RPMI7951 (cell line): ENCODE results near the gene SLC26A4. TPM values are rescaled to one million over a fixed set of nuclear protein-coding genes. Genes with fewer than 3 reads are reported as not detected.
"Not testable (repeated sequence)": the region's sequence is repeated elsewhere in the genome, so short reads cannot be mapped to it uniquely, and the experiment has no call there.

Source experiments
- DNase-seq: peaks from one replicate; pipeline ENCODE4 v3.0.0-alpha.2; 2012; ENCODE audit warnings: low read depth
- total RNA-seq: library from RNA; depleted of rRNA; stranded (reverse); fragments of >200 nt; shearing (Covaris generic); gene quantifications from 2 replicates; pipeline ENCODE4 v1.2.3, GENCODE V29; 2014; rRNA removed

SLC26A4 gene
- total RNA-seq: 1.4 and 1.5 TPM in 2 replicates

DNA sequence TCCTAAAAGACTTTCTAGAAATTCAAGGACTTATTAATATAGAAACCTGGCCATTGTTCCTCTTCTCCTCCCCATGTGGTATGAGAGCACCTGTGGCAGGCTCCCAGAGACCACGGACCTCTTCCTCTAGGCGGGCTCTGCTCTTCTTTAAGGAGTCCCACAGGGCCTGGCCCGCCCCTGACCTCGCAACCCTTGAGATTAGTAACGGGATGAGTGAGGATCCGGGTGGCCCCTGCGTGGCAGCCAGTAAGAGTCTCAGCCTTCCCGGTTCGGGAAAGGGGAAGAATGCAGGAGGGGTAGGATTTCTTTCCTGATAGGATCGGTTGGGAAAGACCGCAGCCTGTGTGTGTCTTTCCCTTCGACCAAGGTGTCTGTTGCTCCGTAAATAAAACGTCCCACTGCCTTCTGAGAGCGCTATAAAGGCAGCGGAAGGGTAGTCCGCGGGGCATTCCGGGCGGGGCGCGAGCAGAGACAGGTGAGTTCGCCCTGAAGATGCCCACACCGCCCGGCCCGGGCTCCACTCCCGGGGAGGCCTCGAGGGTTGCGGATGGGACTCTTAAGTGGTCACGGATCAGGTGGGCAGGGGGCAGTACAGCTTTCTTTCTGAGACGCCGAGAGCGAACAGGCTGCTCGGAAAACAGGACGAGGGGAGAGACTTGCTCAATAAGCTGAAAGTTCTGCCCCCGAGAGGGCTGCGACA lies at the start of gene SLC26A4:
Gene SLC26A4, plus strand, starts transcription at position 448 of the 700 bp plus-strand sequence. CDS start 814 bp downstream, outside the sequence.
- DNase-seq: no peak

DNA sequence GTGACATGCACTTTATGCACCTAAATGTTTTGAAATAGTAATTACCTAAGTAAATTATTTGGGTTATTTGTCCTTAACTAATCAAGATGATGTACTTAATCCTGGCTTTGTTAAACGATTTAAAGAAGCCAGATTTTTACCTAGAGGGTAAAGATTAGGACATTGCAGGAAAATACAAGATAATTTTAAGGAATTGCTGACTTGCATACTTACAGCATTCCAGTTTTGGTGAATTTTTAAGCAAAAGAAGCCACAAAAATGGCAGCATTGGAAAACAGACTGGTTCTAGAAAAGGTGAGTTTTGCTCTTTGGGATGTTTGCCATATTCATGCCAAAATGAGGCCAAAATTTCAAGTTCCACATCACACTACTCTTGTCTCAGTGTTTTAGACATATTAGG lies 47.2 kb upstream of the SLC26A4 start:
- no peak for DNase-seq

DNA sequence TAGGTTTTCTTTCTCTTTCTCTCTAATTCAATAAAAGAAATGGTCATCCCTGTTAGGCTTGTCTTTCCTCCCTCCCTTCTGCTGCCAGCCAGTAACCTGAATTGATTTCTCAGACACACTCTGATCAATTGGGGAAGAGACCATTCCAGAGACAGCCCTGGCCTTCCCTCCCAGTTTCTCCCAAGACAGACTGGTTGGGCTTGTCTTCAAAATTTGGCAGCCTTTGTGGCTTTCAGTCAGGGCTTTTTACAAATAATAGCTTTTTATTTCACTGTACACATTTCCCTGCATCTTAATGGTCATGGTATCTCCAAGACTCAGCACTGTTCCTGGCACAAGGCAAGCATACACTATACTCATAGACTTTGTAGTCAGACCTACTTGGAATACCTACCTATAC lies 46.7 kb upstream of the SLC26A4 start:
- no peak for DNase-seq

DNA sequence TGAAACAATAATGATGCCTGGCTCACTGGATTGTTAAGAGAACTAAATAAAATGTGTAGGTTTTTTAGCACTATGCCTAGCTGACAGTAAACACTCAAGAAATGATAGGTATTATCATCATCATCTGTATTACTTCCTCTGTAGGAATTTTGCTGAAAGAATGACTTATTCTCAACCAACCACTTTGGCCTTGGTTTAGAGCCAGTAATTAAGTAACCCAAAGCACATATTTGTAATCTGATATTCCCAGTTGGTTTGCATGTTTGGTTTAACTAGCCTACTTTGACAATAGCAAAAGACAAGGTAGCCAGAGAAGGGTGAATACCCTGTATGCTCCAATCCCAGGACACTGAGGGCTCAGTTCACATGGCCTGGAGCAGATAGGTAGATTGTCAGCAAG lies 46.2 kb upstream of the SLC26A4 start:
- DNase-seq: peak; percentile 40

DNA sequence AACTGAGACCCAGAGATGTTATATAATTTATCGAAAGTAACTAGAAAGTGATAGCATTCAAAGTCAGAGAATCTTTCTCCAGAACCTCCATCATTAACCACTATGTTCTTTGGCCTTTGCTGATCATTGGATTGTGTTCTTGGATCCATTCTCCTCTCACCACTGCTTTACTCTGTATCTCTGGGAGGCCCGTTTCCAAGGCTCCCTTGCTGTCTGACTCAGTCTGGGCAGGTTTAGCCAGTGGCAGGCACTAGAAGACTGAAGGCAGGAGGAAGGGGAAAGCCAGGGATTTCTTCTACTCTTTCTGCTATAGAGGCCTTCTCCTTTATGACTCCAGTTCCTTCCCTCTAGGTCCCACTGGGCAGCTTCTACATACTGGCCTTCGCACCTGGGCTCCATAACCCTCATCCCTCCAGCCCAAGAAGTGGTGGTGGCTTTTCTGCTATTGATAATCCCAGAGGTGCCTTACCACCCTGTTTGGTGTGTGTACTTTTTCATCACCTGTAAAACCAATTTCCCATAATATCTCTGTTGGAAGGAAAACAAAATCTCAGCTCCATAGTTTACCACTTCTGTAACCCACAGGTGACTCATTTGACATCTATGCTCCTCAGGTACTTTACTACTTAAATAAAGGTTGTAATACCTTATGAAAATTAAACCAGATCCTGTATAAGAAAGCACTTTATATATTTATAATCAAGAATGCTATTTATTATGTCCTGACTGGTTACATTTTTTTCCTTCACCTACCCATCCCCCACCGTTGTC lies 44.5 kb upstream of the SLC26A4 start:
- no peak for DNase-seq

DNA sequence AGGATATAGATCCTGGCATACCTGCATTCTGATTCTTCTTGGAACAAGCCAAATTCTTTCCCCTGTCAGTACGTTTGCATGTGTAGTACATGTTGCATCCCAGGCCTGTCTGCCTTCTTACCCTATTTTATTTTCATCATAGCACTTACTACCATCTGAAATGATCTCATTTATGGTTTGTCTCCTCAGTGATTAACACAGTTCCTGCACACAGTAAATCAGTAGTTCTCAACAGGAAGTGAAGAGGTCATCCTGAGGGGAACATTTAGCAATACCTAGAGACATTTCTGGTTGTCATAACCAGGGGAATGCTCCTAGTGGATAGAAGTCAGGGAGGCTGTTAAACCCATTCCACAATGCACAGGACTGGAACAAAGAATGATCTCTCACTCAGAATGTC lies 38.2 kb upstream of the SLC26A4 start:
- DNase-seq: peak; percentile 25

DNA sequence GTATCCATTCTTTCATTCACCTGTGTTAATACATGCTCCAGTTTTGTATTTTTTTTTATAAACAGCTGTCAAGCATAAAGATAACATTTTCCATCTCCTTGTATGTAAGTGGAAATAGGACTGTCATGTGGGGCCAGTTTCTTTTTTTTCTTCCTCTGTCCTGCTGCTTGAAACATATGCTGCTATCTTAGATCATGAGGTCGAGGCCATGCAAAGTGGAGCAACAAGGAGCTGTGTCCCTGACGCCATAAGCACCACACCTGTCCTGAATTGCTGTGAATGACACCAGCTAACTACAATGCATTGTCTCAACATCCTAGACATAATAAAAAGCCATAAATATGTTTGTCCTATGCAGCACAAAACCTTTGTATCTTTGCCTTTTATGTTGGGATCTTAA lies 37.7 kb upstream of the SLC26A4 start:
- DNase-seq: no peak

DNA sequence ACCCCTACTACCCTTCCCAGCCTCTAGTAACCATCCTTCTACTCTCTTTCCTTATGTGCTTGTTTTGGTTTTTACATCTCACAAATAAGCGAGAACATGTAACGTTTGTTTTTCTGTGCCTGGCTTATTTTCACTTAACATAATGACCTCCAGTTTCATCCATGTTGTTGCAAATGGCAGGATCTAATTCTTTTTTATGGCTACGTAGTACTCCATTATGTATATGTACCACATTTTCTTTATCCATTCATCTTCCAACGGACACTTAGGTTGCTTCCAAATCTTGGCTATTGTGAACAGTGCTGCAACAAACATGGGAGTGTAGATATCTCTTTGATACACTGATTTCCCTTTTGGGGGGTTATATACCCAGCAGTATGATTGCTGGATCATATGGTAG lies 33.6 kb upstream of the SLC26A4 start:
- DNase-seq: no peak

DNA sequence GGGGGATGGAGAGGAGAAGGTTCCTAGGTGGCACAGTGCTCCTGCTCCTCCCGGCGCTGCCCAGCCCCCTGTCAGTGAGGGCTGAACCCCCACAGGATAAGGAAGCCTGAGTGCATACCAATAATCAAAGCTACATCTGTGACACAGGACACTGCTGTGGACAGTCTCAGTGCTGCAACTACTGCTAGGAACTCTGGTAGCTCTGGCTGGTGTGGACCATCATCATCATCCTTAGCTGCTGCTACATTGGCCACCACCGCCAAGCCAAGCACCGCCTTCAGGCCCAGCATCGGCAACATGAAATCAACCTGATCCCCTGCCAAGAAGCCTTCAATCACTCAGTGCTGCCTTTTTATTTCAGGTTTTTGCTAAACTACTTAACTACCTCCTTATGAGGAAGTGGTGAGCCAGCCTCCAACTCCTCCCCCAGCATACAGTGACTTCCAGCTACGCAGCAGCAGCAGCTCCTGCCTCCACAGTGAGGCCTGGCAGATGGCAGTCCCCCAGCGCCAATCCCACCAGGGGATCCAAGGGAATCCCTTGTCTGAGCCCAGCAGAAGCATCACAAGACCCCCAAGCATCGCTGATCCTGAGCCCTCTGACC lies 32.1 kb upstream of the SLC26A4 start:
- DNase-seq: no peak

DNA sequence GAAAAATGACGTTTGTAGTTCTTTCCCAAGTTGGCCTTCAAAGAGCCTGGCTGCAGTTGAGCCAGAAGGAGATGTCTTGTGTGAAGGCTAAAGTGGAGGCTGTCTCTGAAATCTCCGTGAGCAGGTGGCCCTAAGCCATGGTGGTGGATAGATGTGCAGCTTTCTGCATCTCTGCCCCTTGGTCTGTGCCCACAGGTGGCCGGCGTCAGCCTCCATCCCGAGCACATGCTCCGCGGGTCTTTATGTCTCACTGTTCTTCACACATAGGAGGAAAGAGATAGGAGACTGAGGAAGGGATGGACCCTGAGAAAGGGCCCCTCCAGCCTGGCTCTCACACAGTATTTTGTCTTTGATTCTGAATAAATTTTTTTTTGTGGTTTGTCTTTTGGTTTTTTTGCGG lies 30.3 kb upstream of the SLC26A4 start:
- DNase-seq: no peak

DNA sequence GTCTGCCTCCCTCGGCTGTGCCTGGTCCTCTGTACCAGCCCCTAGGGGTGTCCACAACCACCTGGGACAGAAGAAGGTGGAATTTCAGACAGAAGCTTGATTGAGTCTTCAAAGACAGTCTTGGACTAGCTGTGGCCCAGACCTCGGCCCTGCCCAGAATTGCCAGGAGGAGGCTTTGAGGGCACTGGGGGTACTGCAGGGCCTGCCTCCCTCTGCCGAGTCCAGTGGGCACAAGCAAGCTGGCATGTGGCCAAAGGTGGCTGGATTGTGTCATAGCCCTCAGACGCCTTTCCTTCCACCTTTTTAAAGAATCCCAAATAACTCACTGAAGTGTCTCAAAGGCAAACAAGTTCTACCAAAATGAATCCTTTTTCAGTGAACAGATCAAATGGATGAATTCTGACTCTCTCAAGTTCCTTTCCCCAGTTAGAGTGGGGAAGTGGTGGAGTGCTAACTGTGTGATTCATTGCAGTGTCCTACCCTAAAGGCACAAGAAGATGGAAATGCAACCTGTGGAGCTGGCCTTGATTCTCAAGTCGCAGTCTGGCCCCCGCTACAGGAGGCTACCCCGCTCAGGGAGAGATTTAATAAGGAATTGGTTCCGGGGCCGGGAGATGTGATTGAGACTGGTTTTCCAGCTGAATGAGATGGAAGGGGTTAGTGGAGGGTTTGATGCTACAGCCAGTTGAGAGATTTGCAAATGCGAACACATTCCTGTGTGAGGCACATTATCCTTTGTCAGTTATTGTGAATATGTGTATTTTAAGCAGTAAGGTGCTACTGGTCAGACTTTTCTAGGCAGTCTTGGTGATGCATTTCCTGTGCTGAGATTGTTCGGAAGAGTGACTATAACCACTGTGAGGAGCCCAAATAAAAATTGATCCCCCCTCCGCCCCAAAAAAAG lies 28.8 kb upstream of the SLC26A4 start:
- DNase-seq: peak; percentile 35

DNA sequence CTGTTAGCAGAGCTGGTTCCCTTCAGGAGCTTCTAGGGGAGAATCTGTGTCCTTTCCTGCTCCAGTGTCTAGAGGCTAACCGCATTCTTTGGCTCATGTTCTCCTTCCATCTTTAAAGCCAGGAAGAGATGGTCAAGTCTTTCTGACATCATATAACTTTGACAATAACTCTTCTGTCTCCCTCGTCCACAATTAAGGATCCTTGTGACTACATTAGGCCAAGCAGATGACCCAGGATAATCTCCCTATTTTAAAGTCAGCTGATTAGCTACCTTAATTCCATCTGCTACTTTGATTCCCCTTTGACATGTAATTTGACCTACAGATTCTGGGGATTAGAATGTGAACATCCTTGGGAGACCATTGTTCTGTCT lies 28.1 kb upstream of the SLC26A4 start:
- peak; percentile 19 for DNase-seq

DNA sequence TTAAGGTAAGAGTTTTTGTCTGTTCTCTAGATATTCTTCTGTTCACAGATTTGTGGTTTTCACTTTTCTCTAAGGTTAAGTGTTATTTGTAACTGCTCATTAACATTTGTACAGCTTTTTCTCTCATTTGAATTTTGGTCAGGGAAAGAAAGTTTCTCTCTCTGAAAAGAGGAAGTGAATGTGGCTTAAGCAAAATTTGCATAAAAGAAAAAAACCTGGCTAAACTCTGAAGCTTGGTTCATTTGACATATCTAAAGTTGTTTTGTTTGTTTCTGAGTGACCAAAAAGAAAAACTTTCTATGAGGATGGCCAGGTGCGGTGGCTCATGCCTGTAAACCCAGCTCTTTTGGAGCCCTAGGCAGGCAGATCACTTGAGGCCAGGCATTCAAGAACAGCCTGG lies 22.0 kb upstream of the SLC26A4 start:
- no peak for DNase-seq

DNA sequence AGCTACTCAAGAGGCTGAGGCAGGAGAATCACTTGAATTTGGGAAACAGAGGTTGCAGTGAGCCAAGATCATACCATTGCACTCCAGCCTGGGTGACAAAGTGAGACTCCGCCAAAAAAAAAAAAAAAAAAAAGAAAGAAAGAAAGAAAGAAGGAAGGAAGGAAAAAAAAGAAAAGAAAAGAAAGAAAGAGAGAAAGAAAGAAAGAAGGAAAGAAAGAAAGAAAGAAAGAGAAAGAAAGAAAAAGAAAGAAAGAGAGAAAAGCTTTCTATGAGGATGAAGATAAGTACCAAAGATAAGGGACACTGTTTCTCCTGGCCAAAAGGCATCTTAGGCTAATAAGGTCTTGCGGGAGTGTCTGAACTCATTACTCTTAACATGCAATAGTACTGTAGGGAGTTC lies 21.6 kb upstream of the SLC26A4 start:
- DNase-seq: not testable (repeated sequence)

DNA sequence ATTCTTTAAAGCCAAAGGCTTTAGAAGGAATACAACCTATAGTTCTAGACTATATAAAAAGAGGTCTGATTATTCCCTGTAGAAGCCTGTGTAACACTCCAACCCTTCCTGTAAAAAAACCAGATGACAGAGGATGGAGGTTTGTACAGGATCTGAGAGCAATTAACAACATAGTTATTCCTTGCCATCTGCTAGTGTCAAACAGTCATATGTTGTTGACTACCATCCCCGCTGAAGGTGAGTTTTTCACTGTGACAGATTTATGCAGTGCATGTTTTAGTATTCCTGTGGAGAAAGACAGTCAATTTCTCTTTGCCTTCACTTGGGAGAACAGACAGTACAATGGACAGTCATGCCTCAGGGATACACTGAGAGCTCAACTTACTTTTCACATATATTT lies 19.0 kb upstream of the SLC26A4 start:
- no peak for DNase-seq

DNA sequence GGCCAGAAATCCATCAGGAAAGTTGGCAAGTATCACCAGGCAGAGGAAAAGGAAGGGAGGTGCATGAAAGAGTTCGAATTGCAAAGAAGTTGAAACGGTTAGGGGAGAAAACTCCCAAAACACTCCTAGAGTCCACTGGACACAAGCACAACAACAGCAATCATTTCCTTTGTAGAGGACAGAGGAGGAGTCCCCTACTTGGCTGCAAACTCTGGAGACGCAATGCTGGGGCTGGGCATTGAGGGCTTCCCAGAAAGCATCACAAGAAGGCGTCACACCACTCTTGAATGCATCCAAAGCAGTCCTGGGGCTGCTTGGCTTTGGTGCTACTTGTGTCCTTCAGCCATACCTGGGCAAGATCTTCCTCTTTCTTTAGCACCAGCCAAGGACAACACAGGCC lies 18.1 kb upstream of the SLC26A4 start:
- no peak for DNase-seq

DNA sequence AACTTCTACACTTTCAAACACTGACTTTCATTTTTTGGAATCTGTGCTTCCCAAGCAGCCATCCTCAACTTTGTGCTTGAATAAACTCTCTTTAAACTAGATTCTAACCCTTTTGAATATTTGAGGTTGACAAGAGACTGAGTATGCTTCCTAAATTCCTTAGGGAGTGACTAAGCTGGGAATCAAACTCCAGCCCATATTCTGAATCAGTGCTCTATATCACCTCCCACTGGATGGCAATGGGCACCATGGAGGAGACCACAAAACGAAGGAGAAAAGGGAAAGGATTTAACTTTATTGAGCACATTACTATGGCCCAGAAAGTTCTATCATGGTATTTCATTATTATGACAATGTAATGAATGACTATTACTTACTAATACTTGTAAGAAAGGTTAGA lies 17.2 kb upstream of the SLC26A4 start:
- peak; percentile 68 for DNase-seq

DNA sequence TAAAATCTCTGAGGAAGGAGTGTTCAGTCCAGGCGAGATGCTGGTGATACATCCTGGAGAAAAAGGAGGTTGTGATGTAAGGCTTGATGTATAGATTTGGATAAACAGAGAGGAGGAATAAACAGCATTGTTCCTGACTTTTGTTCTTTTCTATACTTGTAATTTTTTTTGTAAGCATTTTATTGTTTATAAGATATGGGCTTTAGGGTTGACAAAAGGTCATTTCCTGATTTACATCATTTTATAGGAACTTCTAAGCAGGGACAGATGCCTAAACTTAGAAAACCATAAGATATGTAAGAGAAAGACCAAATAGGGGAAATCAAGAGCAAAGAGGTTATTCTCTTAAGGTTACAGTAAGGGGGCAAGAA lies 16.7 kb upstream of the SLC26A4 start:
- DNase-seq: no peak

DNA sequence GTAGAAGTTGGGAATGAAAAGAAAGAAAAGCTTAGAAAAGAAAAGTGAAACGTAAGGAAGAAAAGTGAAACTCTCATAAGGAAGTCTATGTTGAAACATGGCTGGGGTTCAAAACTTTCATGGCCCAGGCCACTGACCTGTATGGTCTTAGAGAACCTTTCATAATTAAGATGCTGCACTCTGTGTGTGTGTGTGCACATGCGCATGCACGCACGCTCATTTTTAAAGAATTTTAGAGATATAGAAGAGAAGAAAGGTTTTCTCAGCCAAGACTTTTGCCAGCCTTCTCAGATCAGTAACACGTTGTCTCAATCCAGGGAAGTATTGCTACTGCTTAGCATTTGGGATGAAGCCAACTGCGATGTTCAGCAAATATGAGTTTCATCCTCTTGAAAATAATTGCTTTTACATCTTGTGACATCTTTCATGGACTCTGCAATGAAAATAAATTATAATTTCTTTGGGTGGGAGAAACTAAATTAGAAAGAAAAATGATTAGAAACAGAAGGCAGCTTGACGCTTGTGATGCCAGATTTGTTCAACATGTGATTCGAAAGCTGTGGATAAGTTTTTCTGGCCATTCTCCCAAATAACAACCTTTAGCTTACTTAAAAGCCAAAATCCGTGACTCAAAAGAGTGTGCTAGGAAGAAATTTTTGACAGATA lies 16.2 kb upstream of the SLC26A4 start:
- no peak for DNase-seq

DNA sequence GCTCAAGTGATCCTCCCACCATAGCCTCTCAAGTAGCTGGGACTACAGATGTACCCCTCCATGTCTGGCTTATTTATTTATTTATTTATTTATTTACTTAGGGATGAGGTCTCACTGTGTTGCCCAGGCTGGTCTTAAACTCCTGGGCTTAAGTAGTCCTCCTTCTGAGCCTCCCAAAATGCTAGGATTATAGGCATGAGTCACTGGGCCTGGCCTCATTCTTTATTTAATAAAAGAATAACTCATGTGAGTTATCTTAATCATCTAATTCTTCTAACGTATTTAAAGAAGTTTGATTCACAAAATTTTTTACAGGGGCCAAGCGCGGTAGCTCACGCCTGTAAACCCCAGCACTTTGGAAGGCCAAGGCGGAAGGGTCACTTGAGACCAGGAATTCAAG lies 8.0 kb upstream of the SLC26A4 start:
- no peak for DNase-seq

DNA sequence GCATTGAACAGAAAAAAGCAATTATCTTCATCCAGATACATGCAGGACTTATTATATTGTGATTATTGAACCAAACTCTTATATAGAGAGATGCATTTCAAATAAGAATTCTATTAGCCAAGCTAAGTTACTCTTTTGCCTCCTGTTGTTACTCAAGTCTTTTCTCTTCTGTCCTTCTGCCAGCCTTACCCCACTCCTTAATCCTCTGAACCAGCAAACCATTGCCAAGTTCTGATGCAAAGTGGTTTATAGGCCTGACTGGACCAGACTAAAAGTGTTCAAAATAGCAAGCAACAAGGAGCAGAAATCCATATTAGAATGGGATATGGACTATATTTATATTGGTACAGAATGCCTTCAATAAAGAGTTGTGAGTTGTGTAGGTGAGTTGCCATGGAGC lies 2.2 kb upstream of the SLC26A4 start:
- DNase-seq: no peak

DNA sequence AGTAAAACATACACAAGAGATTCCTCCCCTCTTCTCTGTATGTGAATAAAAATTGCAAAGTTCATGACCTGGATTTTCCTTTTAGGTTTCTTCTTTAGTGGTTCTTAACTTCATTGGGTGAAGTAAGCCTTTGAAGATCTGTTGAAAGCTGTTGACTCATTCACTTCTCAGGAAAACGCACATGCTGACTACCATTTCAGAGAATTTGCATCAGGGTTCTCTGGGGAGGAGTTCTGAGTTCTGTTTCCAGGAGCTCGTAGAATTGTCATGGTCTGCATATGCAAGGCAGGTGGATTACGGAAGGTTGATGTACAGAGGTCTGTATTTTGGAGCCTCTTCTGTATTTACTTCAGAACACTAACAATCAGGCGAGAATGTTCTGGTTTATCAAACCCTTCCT lies 962 bp upstream of the SLC26A4 start:
- peak; percentile 26 for DNase-seq
